ENCODE data around the gene CERS3.

DNA sequence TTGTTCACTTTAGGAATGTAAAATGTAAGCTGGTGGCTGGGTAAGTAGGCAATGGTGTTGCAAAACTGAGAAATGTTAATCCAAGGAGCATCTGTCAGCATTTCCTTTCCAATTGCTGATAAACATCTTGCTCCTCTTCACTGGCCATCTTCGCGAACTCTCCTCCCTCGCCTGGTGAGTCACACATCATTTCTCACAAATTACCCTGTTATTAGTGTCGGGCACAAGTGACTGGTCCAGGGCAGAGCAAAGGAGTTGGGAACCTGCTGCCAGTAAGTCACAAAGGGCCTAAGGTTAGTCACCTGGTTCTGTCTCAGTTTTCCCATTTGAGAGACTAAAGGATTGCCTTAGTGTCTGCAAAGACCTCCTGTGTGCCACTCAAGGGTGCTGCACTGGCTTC lies 13.0 kb downstream of the CERS3 start:
- TF ChIP-seq, protein P1, sequence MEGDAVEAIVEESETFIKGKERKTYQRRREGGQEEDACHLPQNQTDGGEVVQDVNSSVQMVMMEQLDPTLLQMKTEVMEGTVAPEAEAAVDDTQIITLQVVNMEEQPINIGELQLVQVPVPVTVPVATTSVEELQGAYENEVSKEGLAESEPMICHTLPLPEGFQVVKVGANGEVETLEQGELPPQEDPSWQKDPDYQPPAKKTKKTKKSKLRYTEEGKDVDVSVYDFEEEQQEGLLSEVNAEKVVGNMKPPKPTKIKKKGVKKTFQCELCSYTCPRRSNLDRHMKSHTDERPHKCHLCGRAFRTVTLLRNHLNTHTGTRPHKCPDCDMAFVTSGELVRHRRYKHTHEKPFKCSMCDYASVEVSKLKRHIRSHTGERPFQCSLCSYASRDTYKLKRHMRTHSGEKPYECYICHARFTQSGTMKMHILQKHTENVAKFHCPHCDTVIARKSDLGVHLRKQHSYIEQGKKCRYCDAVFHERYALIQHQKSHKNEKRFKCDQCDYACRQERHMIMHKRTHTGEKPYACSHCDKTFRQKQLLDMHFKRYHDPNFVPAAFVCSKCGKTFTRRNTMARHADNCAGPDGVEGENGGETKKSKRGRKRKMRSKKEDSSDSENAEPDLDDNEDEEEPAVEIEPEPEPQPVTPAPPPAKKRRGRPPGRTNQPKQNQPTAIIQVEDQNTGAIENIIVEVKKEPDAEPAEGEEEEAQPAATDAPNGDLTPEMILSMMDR (IDR thresholded peaks at IDR 0.05): no peak
- no peak for TF ChIP-seq POLR2A (IDR thresholded peaks at IDR 0.05)

Data from thyroid gland (tissue), 4 donors.